ENCODE results near the gene TARP.
"Not testable (repeated sequence)": the region's sequence is repeated elsewhere in the genome, so short reads cannot be mapped to it uniquely, and the experiment has no call there.

TARP gene

DNA sequence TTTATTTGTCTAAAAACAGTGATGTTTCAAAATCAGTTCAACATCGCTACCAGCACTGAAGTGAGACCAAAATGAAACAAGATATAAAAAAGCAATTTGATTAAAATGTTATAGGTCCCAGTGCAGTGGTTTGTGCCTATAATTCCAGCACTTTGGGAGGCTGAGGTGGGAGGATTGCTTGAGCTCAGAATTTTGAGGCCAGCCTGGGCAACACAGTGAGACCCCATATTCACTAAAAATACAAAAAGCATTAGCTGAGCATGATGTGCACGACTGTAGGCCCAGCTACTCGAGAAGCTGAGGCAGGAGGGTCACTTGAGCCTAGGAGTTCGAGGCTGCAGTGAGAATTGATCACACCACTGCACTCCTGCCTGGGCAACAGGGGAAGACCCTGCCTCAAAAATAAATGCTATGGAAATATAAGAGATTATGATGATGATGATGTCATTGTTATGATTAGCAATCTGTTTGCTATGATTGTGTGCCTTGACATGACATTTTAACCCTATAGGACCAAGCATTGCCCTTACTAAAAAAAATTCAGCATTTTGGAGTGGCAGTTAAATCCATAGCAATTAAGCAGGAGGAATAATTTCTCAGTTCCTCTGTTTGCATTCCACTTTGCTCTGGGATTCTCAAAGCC is 3.6 kb downstream of the TARP start:
- H3K9me3 ChIP-seq (ENCODE audit: control insufficient read depth, insufficient read depth, low read length); H2BK5ac ChIP-seq (ENCODE audit: low read depth, low read length, poor library complexity, severe bottlenecking); in situ Hi-C loops (cut with MboI; ENCODE audit: low sequenced_read_pairs); DNase-seq; H3K4me1 ChIP-seq (ENCODE audit: control insufficient read depth, insufficient read depth, low read length); BruUV-seq (replicated peaks); H3K36me3 ChIP-seq (ENCODE audit: control insufficient read depth, insufficient read depth, low read length); H3K9ac ChIP-seq (ENCODE audit: low read depth, low read length); H4K91ac ChIP-seq (ENCODE audit: insufficient read depth, low read depth, low read length); CTCF ChIA-PET; H2AFZ ChIP-seq (replicated peaks; ENCODE audit: low read length, poor library complexity); H2BK15ac ChIP-seq (ENCODE audit: low read depth, low read length); H3K79me1 ChIP-seq (ENCODE audit: low read depth in 1 of 2, low read length in 2 of 2); H4K5ac ChIP-seq (ENCODE audit: low read depth, low read length); intact Hi-C loops (cut with micrococcal nuclease); H3K4me2 ChIP-seq (ENCODE audit: low read depth, low read length); H3K27ac ChIP-seq (ENCODE audit: insufficient read depth, low read length); H2AK5ac ChIP-seq (ENCODE audit: low read depth, low read length); ATAC-seq (ENCODE audit: low read depth); H3K9me1 ChIP-seq (ENCODE audit: insufficient read depth, low read length); H3K18ac ChIP-seq (ENCODE audit: low read depth, low read length); H3K4me3 ChIP-seq (ENCODE audit: insufficient read depth, low read depth, low read length); H4K8ac ChIP-seq (ENCODE audit: low read depth in 2 of 2, low read length in 2 of 2); H3K56ac ChIP-seq (ENCODE audit: extremely low read depth, insufficient read depth, low read length); H3K14ac ChIP-seq (replicated peaks; ENCODE audit: low read depth, low read length); H2BK20ac ChIP-seq (ENCODE audit: low read depth, low read length); H2AK9ac ChIP-seq (replicated peaks; ENCODE audit: low read depth, low read length, poor library complexity); H4K20me1 ChIP-seq (ENCODE audit: insufficient read depth, low read length); dilution Hi-C loops (cut with HindIII; ENCODE audit: low sequenced_read_pairs, unreplicated experiment); POLR2A ChIA-PET (ENCODE audit: unreplicated experiment); H3K27me3 ChIP-seq (ENCODE audit: control insufficient read depth, insufficient read depth, low read length); H3K23ac ChIP-seq (ENCODE audit: low read depth, low read length); H3K4ac ChIP-seq (ENCODE audit: low read depth, low read length); H2BK120ac ChIP-seq (ENCODE audit: low read depth, low read length): not testable (repeated sequence)
- no CpG with 5 or more reads among the region's 4 CpGs for WGBS, 2 experiments (ENCODE audit: extremely low coverage in 2 of 2, insufficient read length in 1 of 2)

DNA sequence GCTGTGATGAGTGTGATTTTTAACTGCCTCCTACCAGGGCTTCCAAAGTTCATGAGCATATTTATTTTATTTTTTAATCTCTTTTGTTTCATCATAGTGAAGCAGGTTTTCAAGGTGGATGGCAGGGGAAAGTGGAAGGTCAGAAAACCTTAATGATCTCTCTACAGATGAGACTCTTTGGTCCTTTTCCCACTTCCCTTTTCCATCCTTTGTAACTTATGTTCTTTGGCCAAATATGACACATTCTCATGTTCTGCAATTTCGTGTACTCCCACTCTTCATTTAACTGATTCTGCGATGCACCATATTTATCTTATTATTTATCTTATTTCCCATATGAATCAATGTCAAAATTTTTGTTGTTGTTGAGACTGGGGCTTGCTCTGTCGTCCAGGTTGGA is 7.5 kb downstream of the TARP start:
- H4K5ac ChIP-seq (ENCODE audit: low read depth, low read length); H4K20me1 ChIP-seq (ENCODE audit: insufficient read depth, low read length); H3K4ac ChIP-seq (ENCODE audit: low read depth, low read length); CTCF ChIA-PET; H3K36me3 ChIP-seq (ENCODE audit: control insufficient read depth, insufficient read depth, low read length); dilution Hi-C loops (cut with HindIII; ENCODE audit: low sequenced_read_pairs, unreplicated experiment); H4K91ac ChIP-seq (ENCODE audit: insufficient read depth, low read depth, low read length); H3K9me1 ChIP-seq (ENCODE audit: insufficient read depth, low read length); H2BK20ac ChIP-seq (ENCODE audit: low read depth, low read length); H2AK9ac ChIP-seq (replicated peaks; ENCODE audit: low read depth, low read length, poor library complexity); H2AK5ac ChIP-seq (ENCODE audit: low read depth, low read length); H3K14ac ChIP-seq (replicated peaks; ENCODE audit: low read depth, low read length); H2BK15ac ChIP-seq (ENCODE audit: low read depth, low read length); in situ Hi-C loops (cut with MboI; ENCODE audit: low sequenced_read_pairs); H3K4me1 ChIP-seq (ENCODE audit: control insufficient read depth, insufficient read depth, low read length); H3K27me3 ChIP-seq (ENCODE audit: control insufficient read depth, insufficient read depth, low read length); H3K79me1 ChIP-seq (ENCODE audit: low read depth in 1 of 2, low read length in 2 of 2); H2BK5ac ChIP-seq (ENCODE audit: low read depth, low read length, poor library complexity, severe bottlenecking); DNase-seq; H3K56ac ChIP-seq (ENCODE audit: extremely low read depth, insufficient read depth, low read length); H3K18ac ChIP-seq (ENCODE audit: low read depth, low read length); ATAC-seq (ENCODE audit: low read depth); H3K4me2 ChIP-seq (ENCODE audit: low read depth, low read length); H3K9me3 ChIP-seq (ENCODE audit: control insufficient read depth, insufficient read depth, low read length); H3K9ac ChIP-seq (ENCODE audit: low read depth, low read length); H3K23ac ChIP-seq (ENCODE audit: low read depth, low read length); H2AFZ ChIP-seq (replicated peaks; ENCODE audit: low read length, poor library complexity); POLR2A ChIA-PET (ENCODE audit: unreplicated experiment); H3K4me3 ChIP-seq (ENCODE audit: insufficient read depth, low read depth, low read length); H4K8ac ChIP-seq (ENCODE audit: low read depth in 2 of 2, low read length in 2 of 2); BruUV-seq (replicated peaks); intact Hi-C loops (cut with micrococcal nuclease); H2BK120ac ChIP-seq (ENCODE audit: low read depth, low read length); H3K27ac ChIP-seq (ENCODE audit: insufficient read depth, low read length): not testable (repeated sequence)
- no CpG with 5 or more reads among the region's 3 CpGs for whole genome bisulfite sequencing, 2 experiments (ENCODE audit: extremely low coverage in 2 of 2, insufficient read length in 1 of 2)
